Panc1 (cell line): Measurements from ENCODE around the gene KIDINS220. TPM values are rescaled to one million over a fixed set of nuclear protein-coding genes. Genes with fewer than 3 reads are reported as not detected.

Source experiments
- ATAC-seq: fragments of 200-7000 bp; cut with Tn5 transposase; 2 replicates; pipeline ENCODE4 v1.9.1; 2020; ENCODE audit warnings: mild to moderate bottlenecking, moderate library complexity
- BruUV-seq: library from RNA; stranded (reverse); fragments of 400-500 nt; replicated peaks from 2 replicates; lab custom pipeline; 2021; lab: Mats Ljungman, UMichigan
- CTCF ChIA-PET: fragments of 300-600 bp; sonication (Branson Sonifier 250); formaldehyde crosslinking; loops from one replicate; lab custom pipeline; 2022; ENCODE audit warnings: antibody characterized with exemption; lab: Charles Lee
- POLR2A ChIA-PET: fragments of 300-600 bp; sonication (Branson Sonifier 250); formaldehyde crosslinking; loops from one replicate; lab custom pipeline; 2022; ENCODE audit warnings: antibody characterized with exemption; lab: Charles Lee
- DNase-seq: peaks from one replicate; pipeline ENCODE4 v3.0.0-alpha.2; 2010; ENCODE audit warnings: low read depth, low spot score
- H3K27ac ChIP-seq: 2 replicates; pipeline ENCODE4 v1.5.1; 2011; ENCODE audit warnings: mild to moderate bottlenecking, low read length, inconsistent platforms
- H3K27me3 ChIP-seq: fragments of 200-500 bp; sonication (Bioruptor generic); 2 replicates; pipeline ENCODE4 v1.6.0; 2014; ENCODE audit warnings: low read length, inconsistent platforms; ENCODE audit not compliant: control insufficient read depth, insufficient read depth
- H3K36me3 ChIP-seq: fragments of 200-500 bp; sonication (Bioruptor generic); 2 replicates; pipeline ENCODE4 v1.5.1; 2014; ENCODE audit warnings: inconsistent platforms, mild to moderate bottlenecking, low read length, moderate library complexity; ENCODE audit not compliant: control insufficient read depth, insufficient read depth
- H3K4me1 ChIP-seq: 2 replicates; pipeline ENCODE4 v1.5.1; 2011; ENCODE audit warnings: inconsistent platforms, mild to moderate bottlenecking, low read length, moderate library complexity; ENCODE audit not compliant: control insufficient read depth, insufficient read depth
- H3K4me3 ChIP-seq, 2 experiments: 2 replicates each; pipeline ENCODE4 v1.5.1; 2011 to 2012; ENCODE audit warnings: low read depth in 2 of 2, low read length in 2 of 2, mild to moderate bottlenecking in 2 of 2, inconsistent platforms in 1 of 2, moderate library complexity in 1 of 2
- H3K9me3 ChIP-seq: fragments of 200-500 bp; sonication (Bioruptor generic); 2 replicates; pipeline ENCODE4 v1.5.1; 2014; ENCODE audit warnings: low read depth, mild to moderate bottlenecking, inconsistent platforms, low read length, moderate library complexity; ENCODE audit not compliant: control insufficient read depth, insufficient read depth
- POLR2AphosphoS5 ChIP-seq: IDR thresholded peaks from 2 replicates; pipeline ENCODE4 v1.6.1; 2012; ENCODE audit warnings: mild to moderate bottlenecking, low read depth, low read length, moderate library complexity
- SIN3A ChIP-seq: IDR thresholded peaks from 2 replicates; pipeline ENCODE4 v1.6.1; 2012; ENCODE audit warnings: low read depth, mild to moderate bottlenecking, low read length, moderate library complexity, borderline replicate concordance; ENCODE audit not compliant: insufficient read depth
- TCF7L2 ChIP-seq: IDR thresholded peaks from 2 replicates; pipeline ENCODE4 v1.6.1; 2011; ENCODE audit warnings: mild to moderate bottlenecking, low read depth, low read length, inconsistent platforms
- in situ Hi-C: cut with HindIII; loops from 2 replicates; pipeline ENCODE4 v1.10.0; 2016; ENCODE audit warnings: low sequenced_read_pairs, low pct_unique_long_range_greater_than_20kb
- intact Hi-C: fragments of 100-400 bp; cut with micrococcal nuclease; formaldehyde crosslinking; loops from one replicate; pipeline ENCODE4 v1.10.0; 2022; ENCODE audit not compliant: unreplicated experiment
- total RNA-seq: library from RNA; stranded (reverse); gene quantifications from one replicate; pipeline ENCODE4 v1.2.1, GENCODE V29; 2021; ENCODE audit not compliant: unreplicated experiment
- TF ChIP-seq, protein P1 (sequence below), 2 experiments: IDR thresholded peaks; 2 replicates each; pipeline ENCODE4 v1.6.1; 2011 to 2012; ENCODE audit warnings: low read depth in 2 of 2, control low read depth in 1 of 2, low read length in 1 of 2, mild to moderate bottlenecking in 1 of 2, moderate library complexity in 1 of 2; ENCODE audit not compliant: insufficient read depth in 1 of 2
- TF ChIP-seq, protein P2 (sequence below): fragments of 450-650 bp; IDR thresholded peaks from 2 replicates; pipeline ENCODE4 v1.5.1; 2017; ENCODE audit warnings: mild to moderate bottlenecking

KIDINS220 gene
- total RNA-seq, 1 experiment from 2014 or later: 39.3 TPM

GRCh38 chr2:8857709-8858108 lies 20.3 kb upstream of the KIDINS220 start:
- DNase-seq (no peak), ATAC-seq (no peak)
- Histone ChIP-seq H3K4me1 (no peaks in the 10 kb centered on the region), H3K4me3 (no peak overlapping the region), H3K9me3 (no peaks in the 10 kb centered on the region), H3K27me3 (no peaks in the 10 kb centered on the region), H3K36me3 (no peaks in the 10 kb centered on the region; the same call in 1 of the 2 replicates), H3K27ac (no peak overlapping the region)
- TF ChIP-seq SIN3A: no peak
- ChIA-PET CTCF (no interaction called here), POLR2A (no interaction called here)
- intact Hi-C loops (no loop called here), in situ Hi-C loops (no loop called here)
- no TSS peak for BruUV-seq

GRCh38 chr2:8856176-8856575 lies 18.8 kb upstream of the KIDINS220 start:
- TF ChIP-seq, protein P1, sequence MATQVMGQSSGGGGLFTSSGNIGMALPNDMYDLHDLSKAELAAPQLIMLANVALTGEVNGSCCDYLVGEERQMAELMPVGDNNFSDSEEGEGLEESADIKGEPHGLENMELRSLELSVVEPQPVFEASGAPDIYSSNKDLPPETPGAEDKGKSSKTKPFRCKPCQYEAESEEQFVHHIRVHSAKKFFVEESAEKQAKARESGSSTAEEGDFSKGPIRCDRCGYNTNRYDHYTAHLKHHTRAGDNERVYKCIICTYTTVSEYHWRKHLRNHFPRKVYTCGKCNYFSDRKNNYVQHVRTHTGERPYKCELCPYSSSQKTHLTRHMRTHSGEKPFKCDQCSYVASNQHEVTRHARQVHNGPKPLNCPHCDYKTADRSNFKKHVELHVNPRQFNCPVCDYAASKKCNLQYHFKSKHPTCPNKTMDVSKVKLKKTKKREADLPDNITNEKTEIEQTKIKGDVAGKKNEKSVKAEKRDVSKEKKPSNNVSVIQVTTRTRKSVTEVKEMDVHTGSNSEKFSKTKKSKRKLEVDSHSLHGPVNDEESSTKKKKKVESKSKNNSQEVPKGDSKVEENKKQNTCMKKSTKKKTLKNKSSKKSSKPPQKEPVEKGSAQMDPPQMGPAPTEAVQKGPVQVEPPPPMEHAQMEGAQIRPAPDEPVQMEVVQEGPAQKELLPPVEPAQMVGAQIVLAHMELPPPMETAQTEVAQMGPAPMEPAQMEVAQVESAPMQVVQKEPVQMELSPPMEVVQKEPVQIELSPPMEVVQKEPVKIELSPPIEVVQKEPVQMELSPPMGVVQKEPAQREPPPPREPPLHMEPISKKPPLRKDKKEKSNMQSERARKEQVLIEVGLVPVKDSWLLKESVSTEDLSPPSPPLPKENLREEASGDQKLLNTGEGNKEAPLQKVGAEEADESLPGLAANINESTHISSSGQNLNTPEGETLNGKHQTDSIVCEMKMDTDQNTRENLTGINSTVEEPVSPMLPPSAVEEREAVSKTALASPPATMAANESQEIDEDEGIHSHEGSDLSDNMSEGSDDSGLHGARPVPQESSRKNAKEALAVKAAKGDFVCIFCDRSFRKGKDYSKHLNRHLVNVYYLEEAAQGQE (IDR thresholded peaks at IDR 0.05; ENCODE audit: insufficient read depth in 1 of 2, low read depth in 2 of 2, low read length in 1 of 2): no peak
- TF ChIP-seq, protein P2, sequence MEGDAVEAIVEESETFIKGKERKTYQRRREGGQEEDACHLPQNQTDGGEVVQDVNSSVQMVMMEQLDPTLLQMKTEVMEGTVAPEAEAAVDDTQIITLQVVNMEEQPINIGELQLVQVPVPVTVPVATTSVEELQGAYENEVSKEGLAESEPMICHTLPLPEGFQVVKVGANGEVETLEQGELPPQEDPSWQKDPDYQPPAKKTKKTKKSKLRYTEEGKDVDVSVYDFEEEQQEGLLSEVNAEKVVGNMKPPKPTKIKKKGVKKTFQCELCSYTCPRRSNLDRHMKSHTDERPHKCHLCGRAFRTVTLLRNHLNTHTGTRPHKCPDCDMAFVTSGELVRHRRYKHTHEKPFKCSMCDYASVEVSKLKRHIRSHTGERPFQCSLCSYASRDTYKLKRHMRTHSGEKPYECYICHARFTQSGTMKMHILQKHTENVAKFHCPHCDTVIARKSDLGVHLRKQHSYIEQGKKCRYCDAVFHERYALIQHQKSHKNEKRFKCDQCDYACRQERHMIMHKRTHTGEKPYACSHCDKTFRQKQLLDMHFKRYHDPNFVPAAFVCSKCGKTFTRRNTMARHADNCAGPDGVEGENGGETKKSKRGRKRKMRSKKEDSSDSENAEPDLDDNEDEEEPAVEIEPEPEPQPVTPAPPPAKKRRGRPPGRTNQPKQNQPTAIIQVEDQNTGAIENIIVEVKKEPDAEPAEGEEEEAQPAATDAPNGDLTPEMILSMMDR: no peak
- TF ChIP-seq TCF7L2: no peak
- H3K4me1 ChIP-seq: no peaks in the 10 kb centered on the region
- in situ Hi-C loops (no loop called here), intact Hi-C loops (no loop called here)
- no TSS peak for BruUV-seq
- H3K9me3 ChIP-seq: no peaks in the 10 kb centered on the region
- ChIA-PET CTCF (interaction anchor here (0.7 kb wide), 1 partner anchor 13 kb away, joined by 3 read pairs; no protein-coding TSS in a partner anchor), POLR2A (no interaction called here)
- H3K36me3 ChIP-seq: no peaks in the 10 kb centered on the region
- DNase-seq (no peak), ATAC-seq (no peak)
- H3K27ac ChIP-seq: no peak overlapping the region
- H3K27me3 ChIP-seq: no peaks in the 10 kb centered on the region
- no peak overlapping the region for H3K4me3 ChIP-seq

GRCh38 chr2:8855010-8855409 lies 17.6 kb upstream of the KIDINS220 start:
- Histone ChIP-seq H3K4me1 (no peaks in the 10 kb centered on the region), H3K4me3 (no peak overlapping the region), H3K27ac (no peak overlapping the region), H3K36me3 (no peaks in the 10 kb centered on the region), H3K27me3 (no peaks in the 10 kb centered on the region), H3K9me3 (no peaks in the 10 kb centered on the region)
- DNase-seq (no peak), ATAC-seq (no peak)
- ChIA-PET POLR2A (interaction anchor here (0.5 kb wide), 1 partner anchor 1937 kb away, joined by 10 read pairs; no protein-coding TSS in a partner anchor), CTCF (interaction anchor here (0.6 kb wide), 1 partner anchor 21 kb away, joined by 6 read pairs; no protein-coding TSS in a partner anchor)
- no TSS peak for BruUV-seq
- TF ChIP-seq TCF7L2: no peak
- no peak for TF ChIP-seq POLR2AphosphoS5
- in situ Hi-C loops (no loop called here), intact Hi-C loops (no loop called here)
